Melanocyte of skin (primary cell): Measurements from ENCODE around the gene NKAP. TPM values are rescaled to one million over a fixed set of nuclear protein-coding genes. Genes with fewer than 3 reads are reported as not detected.

ENCODE experiments used
- total RNA-seq, 2 donors: library from RNA; depleted of rRNA; stranded (reverse); fragments of >200 nt; gene quantifications; 2 replicates each; pipeline ENCODE4 v1.2.3, GENCODE V29; 2012

Gene NKAP
- 1 to 10 TPM; 3.4 to 4.0 TPM for total RNA-seq

DNA sequence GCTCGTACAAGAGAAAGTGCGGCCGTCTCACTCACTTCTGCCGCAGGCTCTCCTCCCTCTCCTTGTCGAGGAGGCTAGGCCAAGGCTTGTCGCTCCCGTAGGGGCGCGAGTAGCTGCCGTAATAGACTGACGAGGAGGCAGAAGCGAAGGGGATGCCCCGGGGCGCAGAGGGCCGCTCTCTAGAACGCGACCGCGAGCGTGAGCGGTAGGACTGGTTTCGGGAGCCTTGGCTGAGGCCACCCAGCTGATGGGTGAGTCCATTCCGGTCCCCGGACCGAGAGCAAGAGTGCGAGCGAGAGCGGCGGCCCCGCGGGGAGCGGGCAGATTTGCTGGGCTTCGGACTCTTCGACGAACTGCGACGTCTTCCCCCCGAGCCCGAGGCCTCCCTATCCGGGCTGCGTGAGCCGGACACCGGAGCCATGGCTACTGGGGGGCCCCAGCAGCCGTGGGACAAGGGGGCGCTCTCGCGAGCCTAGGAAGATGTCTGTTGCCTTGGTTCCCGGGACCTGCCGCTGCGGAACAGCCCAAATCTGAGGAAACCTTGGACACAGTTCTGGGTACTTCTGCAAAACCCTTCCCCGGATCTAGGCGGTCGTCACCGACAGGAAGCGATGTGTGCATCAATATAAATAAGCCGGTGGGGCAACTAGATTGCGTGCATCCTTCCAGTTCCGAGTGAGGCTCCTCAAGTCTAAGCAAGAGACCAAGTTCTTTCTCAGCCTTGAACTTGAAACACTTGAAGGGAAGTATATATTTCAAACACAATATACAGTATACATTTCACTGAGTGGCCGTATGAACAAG lies at the start of gene NKAP:
TSS of gene NKAP (minus strand) at position 567 of the 804 bp plus-strand sequence. CDS start at position 421, 146 bp downstream.

DNA sequence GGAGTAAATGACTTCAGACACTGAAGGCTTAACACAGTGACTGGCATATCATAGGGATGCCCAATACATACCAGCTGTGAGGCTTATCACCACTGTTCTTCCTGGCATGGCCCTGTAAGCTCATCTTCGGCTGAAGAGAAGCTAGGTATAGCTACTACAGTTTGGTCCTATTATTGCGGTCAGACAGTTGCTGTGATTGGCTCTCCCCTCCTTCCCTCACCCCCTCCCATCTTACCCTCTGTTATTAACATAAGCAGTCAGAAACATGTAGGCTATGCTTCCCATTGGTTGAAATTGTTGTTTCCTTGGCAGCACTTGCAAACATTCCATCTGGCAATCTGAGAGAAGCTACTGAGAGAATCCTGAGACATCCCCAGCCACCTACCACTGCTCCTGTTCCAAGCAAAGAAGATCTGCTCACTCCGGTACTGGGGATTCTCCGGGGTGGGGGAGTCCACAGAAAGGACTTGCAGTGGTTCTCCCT lies 47.7 kb downstream of the NKAP start, which contains the start of gene AKAP14:
TSS of gene AKAP14 (plus strand) at position 51 of the 484 bp plus-strand sequence. CDS start 7,331 bp downstream, outside the sequence.

DNA sequence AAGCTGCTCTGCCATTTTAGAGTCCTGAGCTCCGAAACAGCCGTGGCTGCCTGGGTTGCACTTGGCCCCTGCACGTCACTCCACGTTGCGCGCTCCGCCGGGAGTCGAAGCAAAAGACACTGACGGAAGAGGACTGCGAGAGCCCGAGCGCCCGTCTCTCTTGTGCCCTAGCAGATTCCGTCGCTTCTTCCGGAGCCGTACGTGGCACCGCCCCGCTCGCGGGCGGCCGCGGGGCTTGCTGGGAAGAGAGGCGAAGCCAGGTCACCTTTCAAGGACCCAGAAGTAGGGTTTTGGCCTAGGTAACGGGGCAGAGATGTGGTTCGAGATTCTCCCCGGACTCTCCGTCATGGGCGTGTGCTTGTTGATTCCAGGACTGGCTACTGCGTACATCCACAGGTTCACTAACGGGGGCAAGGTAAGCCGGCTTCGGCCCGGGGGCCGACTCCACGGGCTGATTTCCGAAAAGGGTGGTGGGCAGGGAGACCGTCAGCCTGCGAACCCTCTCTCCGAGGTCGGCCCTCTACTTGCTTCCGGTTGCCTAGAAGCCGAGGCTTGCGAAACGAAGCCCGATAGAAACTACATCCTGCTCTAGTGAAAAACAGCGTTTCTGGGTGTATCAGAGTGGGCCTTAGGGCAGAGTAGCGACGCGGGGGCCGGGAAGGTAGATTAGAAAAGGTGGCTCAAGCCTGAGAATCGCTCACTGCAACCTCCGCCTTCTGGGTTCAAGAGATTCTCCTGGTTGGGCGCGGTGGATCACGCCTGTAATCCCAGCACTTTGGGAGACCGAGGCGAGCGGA lies 71.8 kb downstream of the NKAP start, which contains the start of the genes NDUFA1 and RNF113A:
TSS of gene NDUFA1 (plus strand) at position 234 of the 797 bp plus-strand sequence. CDS start at position 314, 80 bp downstream.
TSS of gene RNF113A (minus strand) at position 135 of the 797 bp plus-strand sequence. CDS start at position 15, 120 bp downstream.

Other genes starting within 250 kb of the NKAP start
- not detected for gene SOWAHD, start 185.2 kb downstream of the NKAP start, total RNA-seq
- 1,000 to 10,000 TPM; 1,101 to 1,343 TPM for gene RPL39, start 152.1 kb downstream of the NKAP start, total RNA-seq
- gene UPF3B, start 90.8 kb downstream of the NKAP start, total RNA-seq, result 1 to 10 TPM in 1 of 2 donors, under 1 TPM in 1; 0.69 to 1.7 TPM
- gene RNF113A, start 72.0 kb downstream of the NKAP start, total RNA-seq, result 10 to 100 TPM; 12.4 to 18.0 TPM
- 10 to 100 TPM; 36.5 to 59.9 TPM for gene NDUFA1, start 71.9 kb downstream of the NKAP start, total RNA-seq
- gene AKAP14, start 47.9 kb downstream of the NKAP start, total RNA-seq, result not detected
- not detected for gene RHOXF2B, start 133.9 kb upstream of the NKAP start, total RNA-seq
- not detected for gene RHOXF1, start 172.2 kb upstream of the NKAP start, total RNA-seq
- gene RHOXF2, start 214.9 kb upstream of the NKAP start, total RNA-seq, result not detected